PC-9 (cell line): Measurements from ENCODE around the gene PCLAF. TPM values are rescaled to one million over a fixed set of nuclear protein-coding genes. Genes with fewer than 3 reads are reported as not detected.
"Not testable (repeated sequence)": the region's sequence is repeated elsewhere in the genome, so short reads cannot be mapped to it uniquely, and the experiment has no call there.

ENCODE experiments used
- BruUV-seq: library from RNA; stranded (reverse); fragments of 400-500 nt; replicated peaks from 2 replicates; lab custom pipeline; 2021; lab: Mats Ljungman, UMichigan
- CTCF ChIA-PET: fragments of 300-600 bp; sonication (Branson Sonifier 250); formaldehyde crosslinking; loops from one replicate; lab custom pipeline; 2022; ENCODE audit warnings: antibody characterized with exemption; lab: Charles Lee
- POLR2A ChIA-PET: fragments of 300-600 bp; sonication (Branson Sonifier 250); formaldehyde crosslinking; loops from one replicate; lab custom pipeline; 2022; ENCODE audit warnings: antibody characterized with exemption; ENCODE audit not compliant: unreplicated experiment; lab: Charles Lee
- DNase-seq, 2 experiments: peaks; one replicate each; pipeline versions ENCODE4 v3.0.0 to v3.0.0-alpha.2; 2015 to 2022; ENCODE audit warnings: mixed read lengths in 1 of 2
- H2AFZ ChIP-seq: fragments of 200-600 bp; sonication (generic); 2 replicates; pipeline ENCODE4 v1.8.1; 2017; ENCODE audit warnings: antibody characterized with exemption
- H3F3A ChIP-seq: fragments of 200-600 bp; sonication (generic); 2 replicates; pipeline ENCODE4 v1.8.1; 2017; ENCODE audit warnings: antibody characterized with exemption, mild to moderate bottlenecking, low read depth; ENCODE audit not compliant: insufficient read depth
- H3K27ac ChIP-seq: fragments of 200-600 bp; sonication (generic); 2 replicates; pipeline ENCODE4 v1.6.1; 2016; ENCODE audit warnings: mixed run types
- H3K27me3 ChIP-seq: fragments of 200-600 bp; sonication (generic); 2 replicates; pipeline ENCODE4 v1.6.1; 2016; ENCODE audit warnings: low read depth, mixed run types; ENCODE audit not compliant: insufficient read depth
- H3K36me3 ChIP-seq: fragments of 200-600 bp; sonication (generic); 2 replicates; pipeline ENCODE4 v1.6.1; 2016; ENCODE audit warnings: low read depth, mixed run types
- H3K4me1 ChIP-seq: fragments of 200-600 bp; sonication (generic); replicated peaks from 2 replicates; pipeline ENCODE4 v1.6.1; 2016; ENCODE audit warnings: mixed run types; ENCODE audit not compliant: insufficient read depth
- H3K4me2 ChIP-seq: fragments of 200-600 bp; sonication (generic); 2 replicates; pipeline ENCODE4 v1.6.1; 2017; ENCODE audit warnings: mixed run types
- H3K4me3 ChIP-seq: fragments of 200-600 bp; sonication (generic); 2 replicates; pipeline ENCODE4 v1.6.1; 2016; ENCODE audit warnings: mixed run types
- H3K79me2 ChIP-seq: fragments of 200-600 bp; sonication (generic); 2 replicates; pipeline ENCODE4 v1.6.1; 2017; ENCODE audit warnings: low read depth, mixed run types
- H3K9me2 ChIP-seq: fragments of 200-600 bp; sonication (generic); 2 replicates; pipeline ENCODE4 v1.8.1; 2017; ENCODE audit warnings: mild to moderate bottlenecking; ENCODE audit not compliant: insufficient read depth
- H3K9me3 ChIP-seq: fragments of 200-600 bp; sonication (generic); 2 replicates; pipeline ENCODE4 v1.8.1; 2016; ENCODE audit warnings: low read depth; ENCODE audit not compliant: insufficient read depth
- H4K20me1 ChIP-seq: fragments of 200-600 bp; sonication (generic); 2 replicates; pipeline ENCODE4 v1.8.1; 2017; ENCODE audit not compliant: insufficient read depth
- EZH2 ChIP-seq: fragments of 200-600 bp; sonication (generic); IDR thresholded peaks from 2 replicates; pipeline ENCODE4 v1.8.0; 2017; ENCODE audit warnings: antibody characterized with exemption, low read depth
- intact Hi-C: fragments of 100-400 bp; cut with micrococcal nuclease; formaldehyde crosslinking; loops from one replicate; pipeline ENCODE4 v1.10.0; 2022; ENCODE audit not compliant: unreplicated experiment
- total RNA-seq: library from RNA; stranded (reverse); gene quantifications from 2 replicates; pipeline ENCODE4 v1.2.3, GENCODE V29; 2021
- TF ChIP-seq, protein P1 (sequence below): fragments of 200-600 bp; sonication (generic); conservative IDR thresholded peaks from 2 replicates; pipeline ENCODE4 v1.6.1; 2017; ENCODE audit warnings: mixed run types, antibody characterized with exemption, mild to moderate bottlenecking, moderate library complexity

The PCLAF gene
- total RNA-seq, 1 experiment from 2014 or later = 70.4 TPM

- no peaks in the 10 kb centered on the region for H3K9me2 ChIP-seq
- no peaks in the 10 kb centered on the region for H3K27me3 ChIP-seq
- TF ChIP-seq EZH2 = no peak
- TF ChIP-seq, protein P1, sequence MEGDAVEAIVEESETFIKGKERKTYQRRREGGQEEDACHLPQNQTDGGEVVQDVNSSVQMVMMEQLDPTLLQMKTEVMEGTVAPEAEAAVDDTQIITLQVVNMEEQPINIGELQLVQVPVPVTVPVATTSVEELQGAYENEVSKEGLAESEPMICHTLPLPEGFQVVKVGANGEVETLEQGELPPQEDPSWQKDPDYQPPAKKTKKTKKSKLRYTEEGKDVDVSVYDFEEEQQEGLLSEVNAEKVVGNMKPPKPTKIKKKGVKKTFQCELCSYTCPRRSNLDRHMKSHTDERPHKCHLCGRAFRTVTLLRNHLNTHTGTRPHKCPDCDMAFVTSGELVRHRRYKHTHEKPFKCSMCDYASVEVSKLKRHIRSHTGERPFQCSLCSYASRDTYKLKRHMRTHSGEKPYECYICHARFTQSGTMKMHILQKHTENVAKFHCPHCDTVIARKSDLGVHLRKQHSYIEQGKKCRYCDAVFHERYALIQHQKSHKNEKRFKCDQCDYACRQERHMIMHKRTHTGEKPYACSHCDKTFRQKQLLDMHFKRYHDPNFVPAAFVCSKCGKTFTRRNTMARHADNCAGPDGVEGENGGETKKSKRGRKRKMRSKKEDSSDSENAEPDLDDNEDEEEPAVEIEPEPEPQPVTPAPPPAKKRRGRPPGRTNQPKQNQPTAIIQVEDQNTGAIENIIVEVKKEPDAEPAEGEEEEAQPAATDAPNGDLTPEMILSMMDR = no peak
- no peaks in the 10 kb centered on the region; the same call in 1 of the 2 replicates for H4K20me1 ChIP-seq
- ChIA-PET CTCF (no interaction called here), POLR2A (no interaction called here)
- 0 out of 2 replicates have a peak, but pooled peaks cover 3% of the 10 kb centered on the region for H3K79me2 ChIP-seq
- H3K4me1 ChIP-seq = no peaks in the 10 kb centered on the region
- DNase-seq = no peak
- H3K4me3 ChIP-seq = no peak overlapping the region
- intact Hi-C loops = no loop called here
- H3K9me3 ChIP-seq = no peaks in the 10 kb centered on the region
- no peaks in the 10 kb centered on the region for H3K36me3 ChIP-seq
- H3F3A ChIP-seq = no peaks in the 10 kb centered on the region; the same call in 1 of the 2 replicates
- no peak overlapping the region for H2AFZ ChIP-seq
- BruUV-seq = no TSS peak
- H3K27ac ChIP-seq = no peak overlapping the region
- H3K4me2 ChIP-seq = no peak overlapping the region
These were observed 47.0 kb downstream of the PCLAF start for GRCh38 chr15:64333986-64334929.

DNA sequence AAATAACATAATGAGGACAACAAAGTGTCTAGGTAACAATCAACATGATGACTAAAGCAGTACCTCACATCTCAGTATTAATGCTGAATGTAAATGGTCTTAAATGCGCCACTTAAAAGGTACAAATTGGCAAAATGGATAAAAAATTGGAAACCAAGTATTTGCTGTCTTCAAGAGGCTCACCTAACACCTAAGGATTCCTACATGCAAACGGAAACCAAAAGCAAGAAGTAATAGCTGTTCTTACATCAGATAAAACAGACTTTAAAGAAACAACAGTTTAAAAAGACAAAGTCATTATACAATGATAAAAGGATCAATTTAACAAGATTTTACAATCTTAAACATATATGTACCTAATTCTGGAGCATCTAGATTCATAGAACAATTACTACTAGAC, 47.7 kb downstream of the PCLAF start:
- no peak overlapping the region for H3K4me2 ChIP-seq
- H4K20me1 ChIP-seq = no peaks in the 10 kb centered on the region; the same call in 1 of the 2 replicates
- POLR2A ChIA-PET = interaction anchor here (0.6 kb wide), 1 partner anchor 84 kb away, joined by 3 read pairs; no protein-coding TSS in a partner anchor
- H3K27me3 ChIP-seq = no peaks in the 10 kb centered on the region
- no peaks in the 10 kb centered on the region for H3K9me2 ChIP-seq
- H3K9me3 ChIP-seq = no peaks in the 10 kb centered on the region
- H3K4me1 ChIP-seq = no peaks in the 10 kb centered on the region
- H3K4me3 ChIP-seq = no peak overlapping the region
- 0 out of 2 replicates have a peak, but pooled peaks cover 3% of the 10 kb centered on the region for H3K79me2 ChIP-seq
- H3F3A ChIP-seq = no peaks in the 10 kb centered on the region; the same call in 1 of the 2 replicates
- BruUV-seq = no TSS peak
- TF ChIP-seq, protein P1 = no peak
- no peak for TF ChIP-seq EZH2
- intact Hi-C loops = no loop called here
- no peak for DNase-seq
- H3K27ac ChIP-seq = no peak overlapping the region
- CTCF ChIA-PET = interaction anchor here (0.6 kb wide), 1 partner anchor 44 kb away, joined by 5 read pairs; no protein-coding TSS in a partner anchor
- H2AFZ ChIP-seq = no peak overlapping the region
- H3K36me3 ChIP-seq = no peaks in the 10 kb centered on the region

- H3F3A ChIP-seq, H3K27me3 ChIP-seq, POLR2A ChIA-PET, CTCF ChIA-PET, H3K79me2 ChIP-seq, H3K4me1 ChIP-seq, H2AFZ ChIP-seq, BruUV-seq, H3K4me3 ChIP-seq, H3K4me2 ChIP-seq, DNase-seq, H3K36me3 ChIP-seq, H3K9me3 ChIP-seq, intact Hi-C loops, H4K20me1 ChIP-seq, H3K27ac ChIP-seq, H3K9me2 ChIP-seq: not testable (repeated sequence)
These were observed 49.6 kb downstream of the PCLAF start for GRCh38 chr15:64331668-64332067.

- Histone ChIP-seq H3K79me2 (peaks cover 20% of the 10 kb centered on the region), H2AFZ (peak overlapping the region; percentile 66; the same call in 1 of the 2 replicates)
- H3K4me2 ChIP-seq, H3K36me3 ChIP-seq, H3K9me3 ChIP-seq, H3K4me1 ChIP-seq, H3K27ac ChIP-seq, H3F3A ChIP-seq, H4K20me1 ChIP-seq, H3K9me2 ChIP-seq, CTCF ChIA-PET, intact Hi-C loops, H3K27me3 ChIP-seq, H3K4me3 ChIP-seq: not testable (repeated sequence)
- BruUV-seq = TSS peak; percentile 70
- peak in 1 of 2 experiments; percentile 48 for DNase-seq
- POLR2A ChIA-PET = interaction anchor here (0.6 kb wide), 1 partner anchor 233 kb away, joined by 3 read pairs; the partner anchor contains the start of gene CIAO2A
These were observed 54.3 kb downstream of the PCLAF start for GRCh38 chr15:64326975-64327374.

GRCh38 chr15:64326458-64326857, 54.8 kb downstream of the PCLAF start:
- H4K20me1 ChIP-seq, H3F3A ChIP-seq, BruUV-seq, CTCF ChIA-PET, H3K27me3 ChIP-seq, intact Hi-C loops, H3K9me2 ChIP-seq, H3K9me3 ChIP-seq, H3K36me3 ChIP-seq, H3K4me1 ChIP-seq: not testable (repeated sequence)
- Histone ChIP-seq H3K4me2 (peak overlapping the region; percentile 67), H3K79me2 (peaks cover 20% of the 10 kb centered on the region), H3K27ac (peak overlapping the region; percentile 82), H3K4me3 (peak overlapping the region; percentile 54; the same call in 1 of the 2 replicates), H2AFZ (peak overlapping the region; percentile 66)
- peak in 1 of 2 experiments; percentile 39 for DNase-seq
- POLR2A ChIA-PET = interaction anchor here (0.6 kb wide), 2 partner anchors 94 to 233 kb away, joined by 3 to 5 read pairs; partner anchors contain the start of gene CIAO2A
